GM06990 (cell line): ENCODE results near the gene MTUS2.

Experiments used
- DNase-seq: peaks from one replicate; pipeline ENCODE4 v3.0.0-alpha.2; 2011; ENCODE audit not compliant: insufficient read length; ENCODE audit errors: extremely low read depth
- H3K27me3 ChIP-seq: replicated peaks from 2 replicates; pipeline ENCODE4 v1.6.0; 2011; ENCODE audit warnings: low read length; ENCODE audit not compliant: control insufficient read depth, insufficient read depth
- H3K36me3 ChIP-seq: 2 replicates; pipeline ENCODE4 v1.5.1; 2011; ENCODE audit warnings: low read length; ENCODE audit not compliant: control insufficient read depth, insufficient read depth
- H3K4me3 ChIP-seq: replicated peaks from 2 replicates; pipeline ENCODE4 v1.5.1; 2011; ENCODE audit warnings: low read depth, mild to moderate bottlenecking, control low read depth, low read length
- CTCF ChIP-seq: IDR thresholded peaks from 2 replicates; pipeline ENCODE4 v1.5.1; 2011; ENCODE audit warnings: low read length, control low read depth, mild to moderate bottlenecking, inconsistent platforms; ENCODE audit not compliant: insufficient read depth, poor library complexity, severe bottlenecking

The MTUS2 gene

GRCh38 chr13:29472332-29472961 lies 652.3 kb downstream of the MTUS2 start:
- Histone ChIP-seq H3K27me3 (no peaks in the 10 kb centered on the region; the same call in 1 of the 2 replicates), H3K4me3 (no peak overlapping the region), H3K36me3 (no peaks in the 10 kb centered on the region)
- no peak for DNase-seq
- peak; percentile 100 for TF ChIP-seq CTCF

- no peak for DNase-seq
- H3K4me3 ChIP-seq: no peak overlapping the region
- no peaks in the 10 kb centered on the region for H3K27me3 ChIP-seq
- H3K36me3 ChIP-seq: no peaks in the 10 kb centered on the region
- TF ChIP-seq CTCF: no peak
Measured at GRCh38 chr13:29473166-29473565, 653.0 kb downstream of the MTUS2 start.

GRCh38 chr13:29474991-29475390 lies 654.9 kb downstream of the MTUS2 start:
- no peak for DNase-seq
- Histone ChIP-seq H3K27me3 (no peaks in the 10 kb centered on the region), H3K36me3 (no peaks in the 10 kb centered on the region), H3K4me3 (no peak overlapping the region)
- no peak for TF ChIP-seq CTCF

GRCh38 chr13:29476046-29476445 lies 655.9 kb downstream of the MTUS2 start:
- H3K4me3 ChIP-seq: no peak overlapping the region
- no peak for TF ChIP-seq CTCF
- H3K27me3 ChIP-seq: no peaks in the 10 kb centered on the region
- DNase-seq: no peak
- no peaks in the 10 kb centered on the region for H3K36me3 ChIP-seq

GRCh38 chr13:29479716-29480492 lies 659.8 kb downstream of the MTUS2 start:
- H3K27me3 ChIP-seq: no peaks in the 10 kb centered on the region
- TF ChIP-seq CTCF: no peak

More at GRCh38 chr13:29479716-29480492, 659.8 kb downstream of the MTUS2 start:
- Histone ChIP-seq H3K36me3 (no peaks in the 10 kb centered on the region), H3K4me3 (no peak overlapping the region)
- no peak for DNase-seq
